Bone marrow (tissue), 2 donors: Measurements from ENCODE around the gene ME2.
"Not testable (repeated sequence)": the region's sequence is repeated elsewhere in the genome, so short reads cannot be mapped to it uniquely, and the experiment has no call there.

Source experiments
- DNase-seq, 2 donors: peaks; one replicate each; lab custom pipeline; 2025; lab: John Stamatoyannopoulos, UW

Gene ME2

DNA sequence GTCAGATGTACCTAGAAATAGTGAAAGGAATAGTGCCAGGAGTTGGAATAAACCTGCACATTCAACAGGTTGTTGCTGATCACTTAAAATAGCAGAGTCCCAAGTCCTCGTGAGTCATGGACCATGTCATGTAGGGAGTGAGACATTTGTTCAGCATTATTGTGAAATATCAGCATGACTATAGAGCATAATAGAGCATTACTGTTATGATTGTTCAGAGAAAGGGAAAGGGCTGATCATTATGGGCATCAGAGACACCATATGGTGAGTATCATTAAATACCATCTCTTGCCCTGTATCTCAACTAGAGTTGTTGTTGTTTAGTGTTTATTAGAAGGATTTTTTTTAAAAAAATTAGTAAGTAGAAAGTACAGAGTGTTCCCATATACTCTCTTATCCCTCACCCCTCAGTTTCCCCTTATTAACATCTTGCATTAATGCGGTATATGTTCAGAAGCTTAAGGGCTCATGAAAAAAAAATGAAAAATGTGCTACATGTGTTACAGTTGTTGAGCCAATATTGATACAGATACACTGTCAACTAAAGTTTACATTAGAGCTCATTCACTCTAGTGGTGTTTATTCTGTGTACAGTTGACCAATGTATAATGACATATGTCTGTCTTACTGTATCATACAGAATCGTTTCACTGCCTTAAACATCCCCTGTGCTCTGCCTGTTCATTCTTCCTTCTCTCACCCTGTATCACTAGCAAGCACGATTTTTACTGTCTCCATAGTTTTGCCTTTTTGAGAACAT, 94.6 kb downstream of the ME2 start:
- no peak for DNase-seq

DNA sequence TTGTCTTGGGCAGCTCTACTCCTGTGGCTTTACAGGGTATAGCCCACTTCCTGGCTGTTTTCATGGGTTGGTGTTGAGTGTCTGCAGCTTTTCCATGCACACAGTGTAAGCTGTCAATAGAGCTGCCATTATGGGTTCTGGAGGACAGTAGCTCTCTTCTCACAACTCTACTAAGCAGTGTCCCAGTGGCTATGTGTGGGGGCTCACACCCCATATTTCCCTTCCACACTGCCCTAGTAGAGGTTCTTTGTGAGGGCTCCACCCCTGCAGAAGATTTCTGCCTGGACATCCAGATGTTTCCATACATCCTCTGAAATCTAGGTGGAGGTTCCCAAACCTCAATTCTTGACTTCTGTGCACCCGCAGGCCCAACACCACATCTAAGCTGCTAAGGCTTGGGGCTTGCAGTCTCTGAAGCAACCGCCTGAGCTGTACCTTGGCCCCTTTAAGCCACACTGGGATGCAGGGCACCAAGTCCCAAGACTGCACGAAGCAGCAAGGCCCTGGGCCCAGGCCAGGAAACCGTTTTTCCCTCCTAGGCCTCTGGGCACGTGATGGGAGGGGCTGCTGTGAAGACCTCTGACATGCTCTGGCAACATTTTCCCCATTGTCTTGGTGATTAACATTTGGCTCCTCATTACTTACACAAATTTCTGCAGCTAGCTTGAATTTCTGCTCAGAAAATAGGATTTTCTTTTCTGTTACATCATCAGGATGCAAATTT, 98.3 kb downstream of the ME2 start:
- DNase-seq, result no peak

DNA sequence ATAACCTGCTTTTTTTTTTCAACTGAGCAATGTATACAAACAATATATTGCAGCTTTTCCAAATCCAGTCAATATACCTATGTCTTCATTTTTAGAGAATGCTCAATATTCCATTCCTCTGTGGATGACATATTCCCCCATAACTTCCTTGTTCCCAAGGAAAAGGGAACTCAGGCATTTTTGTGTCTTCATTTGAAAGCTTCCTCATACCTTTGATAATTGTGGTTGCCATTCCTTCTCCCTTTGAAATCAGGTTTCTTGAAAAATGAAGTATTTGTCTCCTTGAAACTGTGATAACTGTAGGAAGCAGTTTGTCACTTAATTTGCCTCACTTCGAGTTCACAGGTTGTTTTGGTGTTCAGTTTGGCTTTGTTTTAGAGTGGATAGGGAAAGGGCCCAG, 102.5 kb downstream of the ME2 start:
- DNase-seq, result no peak

DNA sequence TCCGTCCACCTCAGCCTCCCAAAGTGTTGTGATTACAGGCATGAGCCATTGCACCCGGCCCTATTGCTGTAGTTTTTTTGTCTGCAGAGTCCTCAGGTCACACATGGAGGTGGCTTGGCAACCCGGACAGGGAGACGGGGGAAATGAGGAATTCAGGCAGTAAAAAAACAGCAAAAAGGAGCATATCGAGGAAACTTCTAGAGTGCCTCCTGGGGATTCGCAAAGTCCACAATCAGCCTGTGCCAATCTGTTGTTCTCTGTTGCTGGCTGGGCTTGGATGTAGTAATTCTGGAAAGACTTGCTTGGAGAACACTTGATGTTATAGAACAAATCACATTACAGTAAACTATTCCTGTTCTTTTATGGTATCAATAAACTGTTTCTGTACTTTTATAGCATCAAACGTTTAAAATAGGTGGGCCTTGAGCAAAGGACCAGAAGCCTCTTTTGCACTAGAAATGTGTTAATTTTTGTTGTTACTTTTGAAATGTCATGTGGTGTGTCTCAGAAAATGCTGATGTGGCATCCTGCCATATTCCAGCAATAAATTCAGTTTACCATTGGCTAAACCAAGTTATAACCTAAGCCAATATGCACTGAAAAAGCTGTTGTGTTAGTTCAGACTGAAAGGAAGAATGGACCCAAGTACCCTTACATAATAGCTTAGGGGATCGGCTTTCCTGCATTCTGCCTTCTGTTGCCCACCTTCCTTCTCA, 103.3 kb downstream of the ME2 start:
- no peak for DNase-seq

DNA sequence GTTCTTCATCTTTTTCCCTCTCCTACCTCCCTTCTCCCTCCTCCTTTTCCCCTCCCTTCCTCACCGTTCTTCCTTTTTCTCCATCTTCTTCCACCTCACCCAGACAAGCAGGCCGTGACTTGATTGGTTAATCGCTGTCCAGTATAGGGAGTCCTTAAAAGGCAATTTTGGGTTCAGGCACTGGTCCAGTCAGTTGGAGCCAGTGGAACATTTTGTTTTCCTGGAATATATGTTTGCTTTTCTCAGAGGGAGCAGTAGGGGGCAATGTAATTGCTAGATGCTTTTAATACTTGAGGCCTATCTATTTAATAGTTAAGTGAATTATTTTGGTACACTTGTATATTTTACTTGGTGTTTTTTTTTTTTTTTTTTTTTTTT, 103.9 kb downstream of the ME2 start:
- DNase-seq, result no peak

DNA sequence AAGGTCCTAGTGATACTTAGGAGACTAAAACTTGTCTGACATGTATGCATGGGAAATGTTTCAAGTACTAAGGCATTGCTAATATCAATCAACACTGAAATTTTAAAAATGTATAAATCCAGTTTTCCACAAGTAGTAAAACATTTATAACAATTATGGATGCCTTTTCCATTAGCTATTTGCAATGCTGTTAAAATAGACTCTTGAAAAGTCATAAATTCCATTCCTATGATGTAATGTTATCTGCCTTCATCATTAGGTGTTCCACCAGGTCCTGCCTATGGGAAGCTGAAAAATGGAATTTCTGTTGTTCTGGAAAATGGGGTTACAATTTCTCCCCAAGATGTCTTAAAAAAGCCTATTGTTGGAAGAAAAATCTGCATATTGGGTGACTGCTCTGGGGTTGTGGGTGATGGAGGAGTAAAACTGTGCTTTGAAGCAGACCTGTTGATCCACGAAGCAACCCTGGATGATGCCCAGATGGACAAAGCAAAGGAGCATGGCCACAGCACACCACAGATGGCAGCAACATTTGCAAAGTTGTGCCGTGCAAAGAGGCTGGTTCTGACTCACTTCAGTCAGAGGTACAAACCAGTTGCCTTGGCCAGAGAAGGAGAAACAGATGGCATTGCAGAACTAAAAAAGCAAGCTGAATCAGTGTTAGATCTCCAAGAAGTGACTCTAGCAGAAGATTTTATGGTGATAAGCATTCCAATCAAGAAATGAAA, 107.6 kb downstream of the ME2 start:
- DNase-seq, result no peak

DNA sequence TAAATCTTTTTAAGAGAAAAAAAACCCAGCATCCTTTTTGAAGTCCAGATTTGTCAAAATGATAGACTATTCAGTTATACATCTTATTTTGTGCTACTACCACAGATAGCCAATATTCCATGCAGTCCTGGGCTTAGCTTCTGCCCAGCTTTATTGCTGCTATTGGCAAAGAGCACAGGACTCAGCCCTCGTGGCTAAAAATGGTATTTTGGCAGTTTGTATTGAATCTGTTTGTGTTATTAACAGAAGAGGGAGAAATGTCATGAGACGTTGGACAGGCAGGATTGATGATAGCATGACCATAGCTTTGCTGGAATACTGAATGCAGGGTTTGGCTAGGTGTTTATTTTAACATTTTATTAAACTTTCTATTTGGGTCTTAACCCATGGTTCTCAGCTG, 108.3 kb downstream of the ME2 start:
- no peak for DNase-seq

DNA sequence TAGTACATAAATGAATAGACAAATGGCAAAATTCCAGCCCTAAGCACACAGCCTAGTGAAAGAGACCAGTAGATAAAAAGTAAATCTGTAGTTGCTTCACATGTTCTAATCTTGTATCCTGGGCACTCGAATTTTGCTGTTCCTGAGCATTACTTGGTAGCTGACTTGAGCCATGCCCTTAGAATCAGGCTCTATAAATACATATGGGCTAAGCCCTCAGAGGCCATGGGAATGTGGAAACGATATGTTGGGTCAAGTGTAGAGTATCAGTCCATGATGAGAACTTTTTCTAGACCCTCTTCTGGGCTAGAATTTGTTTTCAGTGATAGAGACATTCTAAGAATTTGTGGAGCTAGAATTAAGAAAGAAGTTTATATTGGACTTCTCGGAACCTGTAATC, 110.8 kb downstream of the ME2 start:
- no peak for DNase-seq

DNA sequence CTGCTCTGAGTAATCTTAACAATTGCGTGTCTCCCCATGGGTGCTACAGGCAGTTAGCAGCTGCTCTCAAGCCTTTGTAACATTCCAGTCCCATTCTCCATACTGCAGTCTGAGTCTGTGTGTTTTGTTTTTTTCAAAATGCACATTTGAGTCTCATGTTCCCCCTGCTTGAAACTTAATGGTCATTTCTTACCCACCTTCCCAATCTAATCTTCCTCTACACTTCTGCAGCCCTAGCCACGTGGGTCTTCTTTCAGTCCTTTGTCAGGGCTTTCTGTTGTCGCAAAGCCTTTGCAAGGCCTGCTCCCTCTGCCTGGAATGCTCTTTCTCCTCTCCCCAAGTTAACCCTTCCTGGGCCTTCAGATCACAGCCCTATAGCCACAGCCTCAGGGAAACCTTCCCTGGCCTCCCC, 113.4 kb downstream of the ME2 start:
- DNase-seq, result no peak

DNA sequence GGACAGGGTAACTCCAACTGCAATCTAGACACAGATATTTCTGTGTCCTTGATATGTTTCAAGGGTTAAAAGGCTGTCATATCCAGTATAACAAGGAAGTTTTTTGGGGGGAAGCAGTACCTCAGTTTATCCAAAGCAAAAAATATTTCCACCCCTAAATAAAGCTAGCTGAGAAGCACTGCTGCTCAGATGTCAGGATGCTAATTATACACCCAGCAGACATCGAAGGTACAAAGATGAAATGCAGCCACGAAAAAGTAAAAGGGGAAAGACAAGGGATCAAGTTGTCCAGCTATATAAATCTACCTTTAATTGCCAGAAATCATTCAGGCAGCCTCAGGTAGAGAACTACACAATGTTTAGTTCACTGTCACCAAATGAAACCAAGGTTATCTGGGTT, 115.1 kb downstream of the ME2 start:
- no peak for DNase-seq

DNA sequence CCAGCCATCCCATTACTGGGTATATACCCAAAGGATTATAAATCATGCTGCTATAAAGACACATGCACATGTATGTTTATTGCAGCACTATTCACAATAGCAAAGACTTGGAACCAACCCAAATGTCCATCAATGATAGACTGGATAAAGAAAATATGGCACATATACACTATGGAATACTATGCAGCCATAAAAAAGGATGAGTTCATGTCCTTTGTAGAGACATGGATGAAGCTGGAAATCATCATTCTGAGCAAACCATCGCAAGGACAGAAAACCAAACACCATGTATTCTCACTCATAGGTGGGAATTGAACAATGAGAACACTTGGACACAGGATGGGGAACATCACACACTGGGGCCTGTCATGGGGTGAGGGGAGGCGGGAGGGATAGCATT, 124.3 kb downstream of the ME2 start:
- not testable (repeated sequence) for DNase-seq
